GM12891 (cell line): ENCODE measurements around the gene CEP41.

Experiments
- POLR2A ChIP-seq: IDR thresholded peaks from 2 replicates; pipeline ENCODE4 v1.6.1; 2011; ENCODE audit warnings: low read depth, low read length, control low read depth
- POLR2AphosphoS5 ChIP-seq: IDR thresholded peaks from 2 replicates; pipeline ENCODE4 v1.6.1; 2011; ENCODE audit warnings: low read depth, low read length, control low read depth
- POU2F2 ChIP-seq: IDR thresholded peaks from 2 replicates; pipeline ENCODE4 v1.6.1; 2011; ENCODE audit warnings: low read depth, mild to moderate bottlenecking, control low read depth, low read length, moderate library complexity
- TAF1 ChIP-seq: IDR thresholded peaks from 2 replicates; pipeline ENCODE4 v1.6.1; 2011; ENCODE audit warnings: low read depth, low read length, control low read depth

DNA sequence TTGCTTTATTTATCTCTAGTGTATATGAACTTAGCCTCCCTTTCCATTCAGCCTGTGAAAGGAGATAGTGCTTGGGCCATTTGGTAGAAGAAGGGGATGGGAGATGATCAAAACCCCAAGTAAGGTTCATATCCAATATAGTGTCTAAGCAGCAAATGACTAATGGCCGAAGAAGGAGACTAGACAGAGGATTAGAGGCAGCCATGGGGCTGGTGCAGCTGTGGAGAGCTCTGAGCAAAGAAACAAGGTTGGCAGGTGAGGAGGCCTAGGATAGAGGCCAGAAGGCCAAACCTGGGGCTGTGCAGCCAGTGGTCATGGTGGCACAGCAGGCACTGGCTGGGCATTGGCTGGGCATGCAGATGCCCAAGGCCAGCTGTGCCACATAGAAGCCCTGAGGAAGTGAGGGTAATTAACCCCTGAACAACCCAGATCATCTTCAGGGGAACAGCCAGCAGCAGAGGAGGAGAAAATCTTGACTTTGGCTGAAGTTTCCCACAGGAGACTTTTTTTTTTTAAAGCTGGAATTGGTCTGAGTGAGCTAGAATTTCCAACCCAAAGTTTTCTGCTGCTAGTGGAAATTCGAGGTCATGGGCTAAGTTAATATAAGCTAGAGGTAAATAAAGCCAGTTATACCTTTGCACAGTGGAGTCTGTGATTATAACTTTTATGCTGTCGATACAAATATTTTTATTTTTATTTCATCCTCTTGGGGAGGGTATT, 70.8 kb downstream of the CEP41 start:
- TF ChIP-seq POLR2A = no peak
- no peak for TF ChIP-seq POLR2AphosphoS5
- TF ChIP-seq TAF1 = no peak
- TF ChIP-seq POU2F2 = no peak
